ENCODE results near the gene PRAF2. TPM values are rescaled to one million over a fixed set of nuclear protein-coding genes. Genes with fewer than 3 reads are reported as not detected.

The PRAF2 gene
- total RNA-seq, 2 donors from 2014 or later, result 36.4 to 42.6 TPM

DNA sequence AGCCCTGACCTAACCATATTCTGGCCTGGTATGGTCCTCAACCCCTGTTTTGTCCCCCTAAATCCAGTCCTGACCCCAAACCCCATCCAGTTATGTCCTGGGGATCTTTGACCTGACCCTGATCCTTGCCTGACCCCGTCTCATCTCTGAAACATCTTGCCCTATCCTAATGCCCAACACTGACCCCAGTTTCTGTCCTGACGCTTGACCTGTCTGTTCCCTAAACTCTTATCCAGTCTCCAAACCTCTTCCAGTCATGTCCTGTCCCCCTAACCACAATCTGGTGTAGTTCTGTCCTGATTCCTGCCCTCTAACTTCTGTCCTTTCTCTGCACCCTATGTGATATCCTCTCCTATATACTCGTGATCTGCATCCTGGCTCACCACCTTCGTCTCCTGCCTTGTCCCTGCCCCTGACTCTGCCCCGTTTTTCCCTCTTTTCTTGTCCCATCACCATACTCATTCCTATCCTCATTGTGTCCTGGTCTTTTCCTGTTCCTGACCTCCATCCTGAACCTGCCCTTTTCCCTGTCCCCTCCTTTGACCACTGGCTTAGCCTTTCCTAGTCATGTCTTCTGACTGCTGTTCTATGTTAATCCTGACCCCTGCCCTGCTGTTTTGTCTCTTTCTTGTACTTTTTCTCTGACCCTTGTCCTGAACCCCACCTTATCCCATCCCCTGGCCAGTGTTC lies 19.6 kb downstream of the PRAF2 start:
- DNase-seq (ENCODE audit: low spot score), result no peak
- intact Hi-C loops (cut with DNase I), result no loop called here

- intact Hi-C loops (cut with DNase I), result no loop called here
Observed at GRCh38 chrX:49053223-49054072, 20.4 kb downstream of the PRAF2 start.

DNA sequence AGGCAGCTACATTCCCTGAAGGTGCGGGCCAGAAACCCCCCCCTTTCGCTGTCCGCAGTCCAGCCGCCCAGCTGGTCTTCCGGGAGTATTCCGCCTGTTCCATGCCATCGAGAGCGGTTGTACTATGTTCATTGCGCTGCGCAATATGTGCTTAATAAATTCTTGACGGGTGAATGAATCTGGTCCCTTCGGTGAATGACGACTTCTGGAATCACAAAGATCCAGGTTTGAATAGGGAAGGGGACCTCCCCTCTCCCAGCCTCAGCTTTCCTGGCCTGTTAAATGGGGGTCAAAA lies 29.9 kb downstream of the PRAF2 start:
- no peak for DNase-seq (ENCODE audit: low spot score)
- intact Hi-C loops (cut with DNase I), result no loop called here

More at GRCh38 chrX:49053223-49054072, 20.4 kb downstream of the PRAF2 start:
- peak; percentile 90 for DNase-seq (ENCODE audit: low spot score)

DNA sequence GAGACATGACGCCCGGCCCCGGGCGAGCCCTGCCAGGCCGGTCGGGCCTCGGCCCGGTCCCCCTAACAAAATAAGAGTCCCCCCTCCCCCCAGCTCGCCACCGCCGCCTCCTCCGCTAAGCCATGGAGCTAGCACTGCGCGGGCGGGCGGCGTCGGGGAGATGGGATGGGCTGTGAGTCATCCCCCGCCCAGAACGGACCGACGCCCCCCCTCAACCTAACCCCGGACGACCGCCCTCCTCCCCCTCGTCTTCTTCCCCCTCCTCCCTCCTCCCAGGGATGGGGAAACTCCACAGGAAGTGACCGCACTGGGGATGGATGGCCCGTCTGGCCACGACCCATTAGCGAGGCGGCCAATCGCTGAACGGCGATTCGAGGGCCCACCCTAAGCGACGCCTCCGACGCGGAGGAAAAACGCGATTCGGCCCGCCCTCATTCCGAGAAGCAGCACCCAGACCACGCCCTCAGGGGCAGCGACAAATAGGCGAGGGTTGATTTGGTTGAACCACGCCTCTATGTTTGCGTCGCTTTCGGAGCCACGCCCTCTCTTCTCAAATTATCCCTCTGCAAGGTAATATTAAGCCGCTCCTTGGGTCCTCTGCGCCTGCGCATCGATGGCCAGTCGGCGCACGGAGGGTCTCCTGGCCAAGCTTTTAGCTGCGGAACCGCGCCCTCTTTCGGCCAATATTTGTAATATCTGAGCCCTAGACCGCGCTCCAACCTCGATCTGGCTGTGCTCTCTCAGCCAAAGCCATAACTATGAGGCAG lies 30.4 kb downstream of the PRAF2 start, which contains the start of gene TFE3:
TFE3 (minus strand) TSS at position 138 of the 767 bp plus-strand sequence; CDS start at position 7, 131 bp downstream.
- peak; percentile 99 for DNase-seq (ENCODE audit: low spot score)
- intact Hi-C loops (cut with DNase I), result no loop called here

GRCh38 chrX:49042581-49043219 lies 31.1 kb downstream of the PRAF2 start:
- intact Hi-C loops (cut with DNase I), result no loop called here
- DNase-seq (ENCODE audit: low spot score), result no peak

DNA sequence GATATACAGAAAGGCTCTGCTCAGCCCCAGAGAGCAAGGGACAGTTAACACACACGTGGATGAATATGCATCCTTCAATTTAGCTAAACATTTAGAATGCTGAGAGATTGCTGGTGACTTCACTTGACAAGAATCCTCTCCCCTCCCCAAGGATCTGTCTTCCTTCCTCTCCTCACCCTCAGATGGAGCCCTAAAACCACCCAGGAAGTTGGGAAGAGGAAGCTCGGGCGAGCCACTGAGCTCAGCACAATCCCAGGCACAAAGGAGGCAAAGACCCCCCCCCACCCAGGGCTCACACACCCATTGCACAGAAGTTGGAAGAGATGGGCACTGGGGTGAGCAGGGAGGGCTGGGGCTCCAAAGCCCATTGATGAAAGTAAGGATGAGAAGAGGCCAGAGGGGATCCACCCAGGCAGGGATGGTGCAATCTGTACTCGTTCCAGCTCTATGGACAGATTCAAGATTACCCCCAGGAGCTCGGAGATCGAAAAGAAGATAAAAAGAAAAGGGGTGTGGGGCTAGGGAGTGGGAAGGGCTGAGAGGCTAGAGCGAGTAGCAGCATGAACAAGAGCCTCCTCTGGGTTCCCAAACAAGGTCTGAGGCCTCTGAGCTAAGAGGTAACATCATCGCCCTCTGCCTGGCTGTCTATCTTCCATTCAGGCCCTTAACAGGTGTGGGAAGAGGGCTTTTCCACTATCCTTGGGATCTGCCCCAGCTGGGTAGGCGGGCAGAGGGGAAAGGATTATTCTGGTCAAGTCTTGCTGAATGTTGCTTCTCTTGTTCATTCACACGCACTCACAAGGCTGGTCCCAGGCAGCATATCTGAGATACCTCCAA lies 31.8 kb downstream of the PRAF2 start:
- intact Hi-C loops (cut with DNase I), result no loop called here
- no peak for DNase-seq (ENCODE audit: low spot score)

GRCh38 chrX:49040376-49040955 lies 33.3 kb downstream of the PRAF2 start:
- DNase-seq (ENCODE audit: low spot score), result no peak
- intact Hi-C loops (cut with DNase I), result no loop called here

DNA sequence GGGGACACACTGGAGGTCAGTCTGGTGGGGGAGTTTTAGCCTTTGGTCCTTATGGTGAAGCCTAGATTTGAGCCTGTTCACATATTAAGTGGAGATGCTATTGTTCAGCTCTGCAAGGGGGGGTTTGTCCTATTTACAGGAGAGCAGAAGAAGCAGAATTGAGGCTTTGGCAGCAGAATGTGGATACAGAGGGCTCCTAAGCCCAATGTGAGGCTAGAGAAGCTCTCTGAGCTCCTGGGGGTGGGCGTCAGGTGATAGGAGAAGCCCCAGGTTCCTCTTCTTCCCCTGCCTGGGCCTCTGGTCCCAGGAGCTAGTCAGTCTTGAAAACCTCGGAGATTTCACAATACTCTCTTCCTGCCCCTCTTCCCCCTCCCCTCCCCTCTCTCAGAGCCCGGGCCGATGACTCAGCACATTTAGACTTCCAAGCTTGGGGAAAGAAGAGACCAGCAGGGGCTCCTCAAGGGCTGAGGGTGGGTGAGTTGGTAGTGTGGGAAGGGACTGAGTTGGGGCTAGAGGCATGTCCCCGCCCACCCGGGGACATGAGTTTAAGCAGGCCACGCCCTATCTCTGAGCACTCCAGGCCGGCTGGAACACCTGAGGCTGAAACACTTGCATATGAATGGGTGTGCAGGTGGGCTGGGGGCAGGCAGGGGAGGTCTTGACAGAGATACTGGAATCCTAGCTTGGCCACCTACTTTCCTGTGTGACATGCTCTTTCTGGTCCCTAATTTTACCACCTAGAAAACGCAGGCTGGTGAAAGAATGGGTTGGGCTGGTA lies 34.0 kb downstream of the PRAF2 start:
- intact Hi-C loops (cut with DNase I), result no loop called here
- peak; percentile 87 for DNase-seq (ENCODE audit: low spot score)

- no peak for DNase-seq (ENCODE audit: low spot score)
- intact Hi-C loops (cut with DNase I), result no loop called here
Observed at GRCh38 chrX:49037883-49038475, 35.8 kb downstream of the PRAF2 start.

DNA sequence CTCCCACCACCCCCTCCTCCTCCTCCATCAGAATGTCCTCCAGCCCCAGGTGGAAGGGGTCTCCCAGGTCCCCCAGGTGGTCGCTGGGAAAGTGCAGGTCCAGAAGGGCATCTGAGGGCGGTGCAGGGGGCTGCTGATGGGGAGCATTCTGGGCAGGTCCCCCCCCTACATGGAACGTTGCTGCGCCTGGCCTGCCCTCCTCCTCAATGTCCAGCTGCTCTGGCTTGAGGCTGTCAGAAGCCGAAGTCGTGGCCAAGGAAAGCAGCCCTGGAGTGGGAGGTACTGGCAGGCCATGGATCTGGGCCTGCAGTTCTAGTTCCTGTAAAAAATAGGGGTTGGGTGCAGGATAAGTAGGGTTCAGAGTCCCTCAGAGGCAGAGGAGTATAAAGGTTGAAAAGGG lies 43.5 kb downstream of the PRAF2 start:
- DNase-seq (ENCODE audit: low spot score), result no peak
- intact Hi-C loops (cut with DNase I), result no loop called here

DNA sequence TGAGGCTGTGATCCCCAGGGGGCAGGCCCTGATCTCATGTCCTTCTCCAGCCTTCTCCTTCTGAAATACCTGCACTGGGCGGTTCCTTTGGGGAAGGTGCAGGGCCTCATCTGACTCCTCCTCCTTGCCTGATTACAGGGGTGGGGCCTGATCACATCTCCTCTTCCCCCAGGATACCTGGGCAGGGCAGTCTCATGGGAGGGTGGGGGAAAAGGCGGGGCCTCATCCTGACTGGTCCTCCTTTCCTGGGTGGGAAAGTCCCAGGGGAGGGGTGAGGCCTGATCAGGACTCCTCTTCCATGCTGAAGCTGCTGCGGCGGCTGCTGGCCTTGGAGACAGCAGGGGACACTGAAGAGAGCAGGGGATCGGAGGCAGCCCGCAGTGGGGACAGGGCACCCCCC lies 43.9 kb downstream of the PRAF2 start:
- intact Hi-C loops (cut with DNase I), result no loop called here
- DNase-seq (ENCODE audit: low spot score), result no peak

Other genes starting within 250 kb of the PRAF2 start
- not detected for gene ERAS, start 247.5 kb downstream of the PRAF2 start, total RNA-seq
- gene PCSK1N, start 238.4 kb downstream of the PRAF2 start, total RNA-seq, result 1 to 10 TPM in 1 of 2 donors, under 1 TPM in 1; 0.52 to 2.4 TPM
- gene TIMM17B, start 176.2 kb downstream of the PRAF2 start, total RNA-seq, result 10 to 100 TPM; 25.2 to 29.0 TPM
- 10 to 100 TPM; 43.2 to 48.9 TPM for gene PQBP1, start 176.1 kb downstream of the PRAF2 start, total RNA-seq
- gene SLC35A2, start 162.4 kb downstream of the PRAF2 start, total RNA-seq, result 10 to 100 TPM; 11.5 to 14.7 TPM
- 1 to 10 TPM; 3.0 to 4.2 TPM for gene PIM2, start 155.0 kb downstream of the PRAF2 start, total RNA-seq
- gene OTUD5, start 116.4 kb downstream of the PRAF2 start, total RNA-seq, result 10 to 100 TPM; 36.0 to 36.9 TPM
- gene KCND1, start 102.2 kb downstream of the PRAF2 start, total RNA-seq, result 1 to 10 TPM; 2.0 to 6.3 TPM
- 10 to 100 TPM; 27.6 to 31.6 TPM for gene GRIPAP1, start 71.7 kb downstream of the PRAF2 start, total RNA-seq
- gene TFE3, start 30.6 kb downstream of the PRAF2 start, total RNA-seq, result 10 to 100 TPM; 46.4 to 52.6 TPM
- gene CCDC120, start 15.0 kb downstream of the PRAF2 start, total RNA-seq, result 1 to 10 TPM; 3.0 to 4.1 TPM
- gene WDR45, start 5.9 kb upstream of the PRAF2 start, total RNA-seq, result 10 to 100 TPM; 49.8 to 51.9 TPM
- gene GPKOW, start 49.7 kb upstream of the PRAF2 start, total RNA-seq, result 10 to 100 TPM; 12.9 to 15.9 TPM
- gene MAGIX, start 88.8 kb upstream of the PRAF2 start, total RNA-seq, result 1 to 10 TPM; 1.3 to 2.8 TPM
- 100 to 1,000 TPM; 187 to 238 TPM for gene PLP2, start 97.9 kb upstream of the PRAF2 start, total RNA-seq
- 1 to 10 TPM; 7.3 to 8.0 TPM for gene PRICKLE3, start 112.4 kb upstream of the PRAF2 start, total RNA-seq
- gene SYP, start 126.2 kb upstream of the PRAF2 start, total RNA-seq, result 1 to 10 TPM; 1.1 to 1.5 TPM
- gene CACNA1F, start 159.3 kb upstream of the PRAF2 start, total RNA-seq, result under 1 TPM; 0.09 to 0.10 TPM
- 10 to 100 TPM in 1 of 2 donors, 1 to 10 TPM in 1; 9.9 to 10.4 TPM for gene CCDC22, start 161.5 kb upstream of the PRAF2 start, total RNA-seq
- gene FOXP3, start 190.7 kb upstream of the PRAF2 start, total RNA-seq, result under 1 TPM in 1 of 2 donors, not detected in 1; 0.10 TPM
- gene PPP1R3F, start 195.8 kb upstream of the PRAF2 start, total RNA-seq, result 1 to 10 TPM; 5.2 to 5.4 TPM
- not detected for gene GAGE10, start 229.6 kb upstream of the PRAF2 start, total RNA-seq
- not detected for gene GAGE12J, start 248.0 kb upstream of the PRAF2 start, total RNA-seq

Measured in posterior vena cava (tissue), 2 donors.